C1 segment of cervical spinal cord (tissue), 14 donors: Measurements from ENCODE around the gene TSPOAP1.

Experiments
- DNase-seq, 14 donors: peaks; one replicate each; lab custom pipeline; 2025; lab: John Stamatoyannopoulos, UW

Gene TSPOAP1

DNA sequence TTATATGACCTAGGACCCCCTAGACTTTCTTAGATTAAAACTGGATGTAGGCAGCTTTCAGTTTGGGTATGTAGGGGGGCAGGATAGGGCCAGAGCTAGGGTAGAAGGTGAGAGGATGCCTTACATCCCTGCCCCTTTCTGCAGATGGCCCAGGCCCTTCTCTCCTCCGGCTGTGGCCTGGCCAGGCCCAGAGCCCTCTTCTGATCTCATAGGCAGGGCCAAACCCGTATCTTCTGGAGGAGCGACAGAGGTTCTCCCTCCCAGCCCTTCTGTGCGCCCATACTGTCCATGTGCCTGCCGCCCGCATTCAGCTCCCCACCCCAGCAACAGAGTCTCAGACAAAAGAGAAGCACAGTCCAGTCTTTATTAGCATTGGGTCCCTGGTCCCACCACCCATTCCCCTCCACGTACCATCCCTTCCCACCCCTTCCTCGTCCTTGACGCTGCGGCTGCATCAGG lies 2.0 kb upstream of the TSPOAP1 start:
- no peak for DNase-seq

DNA sequence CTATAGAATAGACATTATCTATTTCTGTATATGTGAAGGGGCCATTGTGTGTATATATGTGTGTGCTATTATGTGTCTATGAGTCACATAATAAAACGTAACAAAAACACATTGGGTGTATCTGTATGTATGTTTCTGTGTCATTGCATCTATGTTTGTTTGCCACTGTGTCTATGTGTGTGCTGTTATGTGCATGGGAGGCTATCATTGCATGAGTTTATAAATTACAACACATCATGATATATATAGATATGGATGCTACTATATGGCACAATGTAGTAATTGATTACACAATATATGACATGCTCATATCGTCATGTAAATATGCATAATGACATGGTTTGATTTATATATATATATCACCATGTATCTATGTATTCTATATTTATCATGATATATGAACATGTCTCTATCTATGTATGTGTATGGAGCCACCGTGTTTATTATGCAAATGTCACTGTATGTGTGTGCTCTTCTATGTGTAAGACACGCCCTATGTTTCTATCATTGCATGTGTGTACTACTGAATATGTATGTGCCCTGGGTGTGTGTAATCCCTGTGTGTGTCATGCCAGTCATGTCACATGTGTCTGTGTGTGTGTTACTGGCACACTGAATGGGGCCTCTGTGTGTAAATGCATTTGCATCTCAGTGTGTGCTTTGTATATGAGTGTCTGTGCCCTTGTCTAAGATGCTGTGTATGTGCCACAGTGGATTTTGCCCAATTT lies 1.4 kb upstream of the TSPOAP1 start:
- no peak for DNase-seq

GRCh38 chr17:58329035-58329809 lies 627 bp upstream of the TSPOAP1 start:
- DNase-seq, result peak in 6 of 14 donors; percentile 13 to 48 (median 28)

- no peak for DNase-seq
These were observed 1.0 kb downstream of the TSPOAP1 start for GRCh38 chr17:58327363-58328194.

DNA sequence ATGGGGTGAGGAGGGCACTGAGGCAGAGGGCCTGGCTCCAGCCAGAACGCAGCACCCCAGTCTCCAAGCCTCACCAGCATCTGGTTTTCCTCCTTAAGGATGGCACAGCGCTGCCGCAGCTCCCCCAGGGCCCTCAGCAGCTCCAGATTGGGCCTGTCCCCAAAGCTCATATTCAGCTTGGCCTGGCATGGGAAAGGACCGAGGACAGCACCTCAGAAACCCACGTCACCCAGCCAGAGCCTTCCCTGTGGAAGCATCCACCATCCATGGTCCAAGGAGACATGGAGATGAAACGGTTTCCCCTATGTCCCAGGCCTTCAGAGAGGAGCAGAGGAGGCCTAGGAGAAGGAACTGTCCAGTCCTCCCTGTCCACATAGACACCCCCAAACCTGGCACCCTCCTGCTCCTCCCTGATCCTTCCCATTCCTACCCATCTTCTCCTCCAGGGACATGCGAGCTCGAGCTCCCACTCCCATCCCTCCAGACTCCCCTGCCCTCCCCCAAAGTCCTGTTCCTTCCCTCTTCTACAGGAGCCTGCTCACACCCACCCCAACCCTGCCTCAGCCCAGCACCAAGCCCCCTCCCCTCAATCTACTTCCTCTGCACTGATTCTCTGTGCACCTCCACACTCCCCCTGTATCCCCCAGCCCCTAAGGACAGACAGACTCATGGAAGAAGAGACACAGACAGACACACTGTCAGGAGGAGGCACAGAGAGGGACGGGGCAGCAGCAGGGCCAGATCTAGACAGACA lies 1.8 kb downstream of the TSPOAP1 start:
- DNase-seq, result no peak

DNA sequence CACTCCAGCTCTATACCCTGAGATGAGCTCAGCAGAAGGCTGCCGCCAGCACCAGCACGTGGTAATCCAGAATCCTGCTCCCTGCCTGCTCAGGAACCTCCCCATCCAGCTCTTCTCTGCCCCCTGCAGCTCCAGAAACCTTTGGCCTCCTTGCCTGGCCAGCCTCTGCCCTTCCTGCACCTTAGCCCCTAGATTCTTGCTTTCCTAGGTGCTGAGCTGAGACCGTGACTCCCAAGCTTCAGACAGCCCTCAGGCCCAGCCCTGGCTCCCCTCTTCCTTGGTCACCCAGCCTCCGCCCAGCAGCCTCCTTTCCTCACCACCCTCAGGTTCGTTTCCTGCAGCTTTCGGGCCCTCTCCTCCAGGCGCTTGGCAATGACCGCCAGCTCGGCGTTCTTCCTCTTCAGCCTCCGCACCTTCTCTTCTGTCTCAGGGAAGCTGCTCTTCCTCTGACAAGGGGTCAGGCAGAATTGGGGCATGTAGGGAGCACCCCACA lies 2.6 kb downstream of the TSPOAP1 start:
- peak in 1 of 14 donors; percentile 42 for DNase-seq

GRCh38 chr17:58325289-58325726 lies 3.3 kb downstream of the TSPOAP1 start:
- peak in 1 of 14 donors; percentile 59 for DNase-seq

GRCh38 chr17:58324409-58325288 lies 3.9 kb downstream of the TSPOAP1 start:
- DNase-seq, result peak in 2 of 14 donors; percentile 29 to 60

GRCh38 chr17:58324056-58324408 lies 4.6 kb downstream of the TSPOAP1 start:
- DNase-seq, result peak in 1 of 14 donors; percentile 60

DNA sequence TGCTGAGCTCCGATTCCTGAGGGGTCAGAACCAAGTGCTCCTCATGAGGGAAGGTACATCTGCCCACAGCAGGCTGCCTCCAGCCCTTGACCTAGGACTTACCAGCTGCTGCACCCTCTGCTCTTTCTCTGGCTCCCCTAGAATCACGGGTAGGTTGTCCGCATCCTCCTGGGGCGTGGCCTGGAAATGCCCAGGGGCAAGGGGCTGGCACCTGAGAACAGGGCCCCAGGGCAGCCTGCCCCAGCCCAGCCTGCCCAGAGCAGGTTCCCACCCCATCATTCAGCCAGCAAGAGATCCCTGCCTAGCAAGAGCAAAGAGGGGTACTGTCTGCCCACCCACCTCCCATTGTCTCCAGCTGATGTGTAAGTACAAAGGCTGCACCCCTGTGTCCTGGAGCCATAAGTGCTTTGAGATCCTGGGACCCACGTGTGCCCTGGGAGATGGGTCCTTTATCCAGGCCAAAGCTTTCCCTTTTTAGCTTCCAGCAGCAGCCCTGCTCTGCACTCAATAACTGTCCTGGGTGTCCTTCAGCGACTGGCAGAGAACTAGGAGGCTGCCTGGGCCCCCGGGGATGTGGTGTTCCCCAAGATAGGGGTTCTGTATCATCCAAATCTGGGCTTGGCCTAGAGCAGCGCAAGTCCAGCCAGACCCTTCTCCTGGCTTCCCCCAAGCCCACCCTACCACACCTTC lies 5.1 kb downstream of the TSPOAP1 start:
- no peak for DNase-seq

GRCh38 chr17:58322581-58323185 lies 5.9 kb downstream of the TSPOAP1 start:
- no peak for DNase-seq

GRCh38 chr17:58321571-58322525 lies 6.7 kb downstream of the TSPOAP1 start:
- no peak for DNase-seq

DNA sequence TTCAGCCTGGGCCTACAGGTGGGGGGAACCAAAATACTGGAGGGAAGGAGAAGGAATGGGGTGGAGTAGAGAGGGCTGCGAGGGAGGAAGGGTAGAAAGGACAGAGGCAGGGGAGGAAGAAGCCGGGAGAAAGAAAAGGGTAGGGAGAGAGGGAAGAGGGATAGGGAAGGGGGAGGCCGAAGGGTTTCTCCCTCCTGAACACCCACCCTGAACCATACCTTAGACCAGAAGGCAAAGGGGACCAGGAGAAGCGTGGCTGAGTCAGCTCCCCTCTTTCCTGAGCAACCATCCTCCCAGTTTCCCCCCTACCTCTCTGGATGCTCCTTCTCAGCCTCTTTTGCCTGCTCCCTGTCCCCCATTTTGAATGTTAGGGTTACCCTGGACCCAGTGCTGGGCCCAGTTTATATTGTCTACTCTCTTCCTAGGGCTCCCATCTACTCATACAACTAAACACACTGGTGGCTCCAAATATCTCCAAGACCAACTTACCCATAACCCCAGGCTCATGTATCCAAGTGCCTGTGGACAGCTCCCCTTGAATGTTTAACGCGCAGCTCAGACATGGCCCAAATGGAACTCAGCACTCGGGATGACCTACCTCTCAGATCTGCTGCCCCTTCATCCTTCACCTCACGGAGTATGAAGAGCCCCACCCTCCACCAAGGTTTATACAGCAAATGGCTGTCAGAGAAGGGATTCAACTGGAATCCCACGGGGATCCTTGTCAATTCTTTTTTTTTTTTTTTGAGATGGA lies 7.8 kb downstream of the TSPOAP1 start:
- DNase-seq, result no peak

- no peak for DNase-seq
These were observed 8.4 kb downstream of the TSPOAP1 start for GRCh38 chr17:58320163-58320558.

GRCh38 chr17:58319173-58320162 lies 9.1 kb downstream of the TSPOAP1 start:
- DNase-seq, result no peak

DNA sequence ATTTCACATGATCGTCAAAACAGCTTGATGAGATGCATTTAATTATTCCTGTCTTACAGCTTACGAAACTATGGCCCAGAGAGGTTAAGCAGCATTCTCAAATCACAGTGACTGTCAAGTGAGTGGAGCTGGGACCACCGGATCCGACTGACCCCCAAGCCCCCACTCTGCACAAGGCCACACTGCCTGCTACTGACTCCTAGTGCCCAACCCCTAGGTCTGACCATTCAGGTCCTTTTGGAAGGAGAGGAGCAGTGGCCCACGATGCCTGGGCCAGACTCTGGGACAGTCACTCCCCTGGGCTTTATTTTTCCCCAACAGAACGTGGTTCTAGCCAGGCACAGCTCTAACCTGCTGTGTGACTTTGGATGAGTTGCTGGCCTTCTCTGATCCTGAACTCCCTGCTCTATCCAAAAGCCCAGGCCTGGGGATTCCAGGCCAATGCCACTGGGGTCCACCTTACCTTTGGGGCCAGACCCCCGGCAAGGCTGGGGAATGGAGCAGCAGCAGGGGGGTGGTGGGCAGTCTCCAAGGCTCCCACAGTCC lies 9.9 kb downstream of the TSPOAP1 start:
- DNase-seq, result no peak
